Measurements from ENCODE around the gene SFRP2.

The SFRP2 gene

GRCh38 chr4:153788413-153789276 is at the start of gene SFRP2:
TSS of gene SFRP2 (minus strand) at chr4:153789083. CDS start at chr4:153788835, 248 bp downstream.
- no peaks in the 10 kb centered on the region for H3K36me3 ChIP-seq
- no peak within 1 kb of the TSS for H3K4me3 ChIP-seq (ENCODE audit: low read depth in 1 of 2, low read length in 1 of 2)
- H3K27ac ChIP-seq, result no peak within 1 kb of the TSS
- no peak for TF ChIP-seq CTCF (IDR thresholded peaks at IDR 0.05)
- H3K27me3 ChIP-seq, result peaks cover 100% of the 10 kb centered on the region
- H3K4me1 ChIP-seq (ENCODE audit: control insufficient read depth in 1 of 2, insufficient read depth in 1 of 2, low read depth in 1 of 2, low read length in 1 of 2), result peaks cover 4 to 8% of the 10 kb centered on the region in 2 experiments
- no peaks in the 10 kb centered on the region for H3K9me3 ChIP-seq

GRCh38 chr4:153838564-153838963 is 49.7 kb upstream of the SFRP2 start:
- Histone ChIP-seq H3K4me1 (ENCODE audit: control insufficient read depth in 1 of 2, insufficient read depth in 1 of 2, low read depth in 1 of 2, low read length in 1 of 2) (no peaks in the 10 kb centered on the region), H3K4me3 (ENCODE audit: low read depth in 1 of 2, low read length in 1 of 2) (no peak overlapping the region), H3K27ac (no peak overlapping the region), H3K9me3 (no peaks in the 10 kb centered on the region), H3K27me3 (peaks cover 3% of the 10 kb centered on the region), H3K36me3 (no peaks in the 10 kb centered on the region)
- no peak for TF ChIP-seq CTCF (IDR thresholded peaks at IDR 0.05)

- H3K36me3 ChIP-seq, result no peaks in the 10 kb centered on the region
- H3K4me3 ChIP-seq (ENCODE audit: low read depth in 1 of 2, low read length in 1 of 2), result no peak overlapping the region
- peaks cover 13% of the 10 kb centered on the region for H3K27me3 ChIP-seq
- H3K4me1 ChIP-seq (ENCODE audit: control insufficient read depth in 1 of 2, insufficient read depth in 1 of 2, low read depth in 1 of 2, low read length in 1 of 2), result no peaks in the 10 kb centered on the region
- no peak overlapping the region for H3K27ac ChIP-seq
- no peak for TF ChIP-seq CTCF (IDR thresholded peaks at IDR 0.05)
- no peaks in the 10 kb centered on the region for H3K9me3 ChIP-seq
Measured at GRCh38 chr4:153834901-153835300, 46.0 kb upstream of the SFRP2 start.

- Histone ChIP-seq H3K4me3 (ENCODE audit: low read depth in 1 of 2, low read length in 1 of 2) (no peak overlapping the region), H3K9me3 (no peaks in the 10 kb centered on the region), H3K27me3 (peaks cover 13% of the 10 kb centered on the region), H3K4me1 (ENCODE audit: control insufficient read depth in 1 of 2, insufficient read depth in 1 of 2, low read depth in 1 of 2, low read length in 1 of 2) (no peaks in the 10 kb centered on the region), H3K36me3 (no peaks in the 10 kb centered on the region), H3K27ac (no peak overlapping the region)
- no peak for TF ChIP-seq CTCF (IDR thresholded peaks at IDR 0.05)
Measured at GRCh38 chr4:153832720-153833287, 43.9 kb upstream of the SFRP2 start.

- TF ChIP-seq CTCF (IDR thresholded peaks at IDR 0.05), result no peak
- no peaks in the 10 kb centered on the region for H3K36me3 ChIP-seq
- H3K9me3 ChIP-seq, result no peaks in the 10 kb centered on the region
- H3K4me3 ChIP-seq (ENCODE audit: low read depth in 1 of 2, low read length in 1 of 2), result no peak overlapping the region
- H3K27ac ChIP-seq, result no peak overlapping the region
- peaks cover 13% of the 10 kb centered on the region for H3K27me3 ChIP-seq
- H3K4me1 ChIP-seq (ENCODE audit: control insufficient read depth in 1 of 2, insufficient read depth in 1 of 2, low read depth in 1 of 2, low read length in 1 of 2), result no peaks in the 10 kb centered on the region
Measured at GRCh38 chr4:153832054-153832453, 43.2 kb upstream of the SFRP2 start.
